Activated CD8-positive, alpha-beta memory T cell treated with anti-CD3 and anti-CD28 coated beads, Interleukin-2, amount 50 U/mL, for 48 hours (primary cell): Measurements from ENCODE around the gene CAPZA1.
"Not testable (repeated sequence)": the region's sequence is repeated elsewhere in the genome, so short reads cannot be mapped to it uniquely, and the experiment has no call there.

Experiments used
- DNase-seq: peaks from one replicate; pipeline ENCODE4 v3.0.0-alpha.2; 2020

Gene CAPZA1

GRCh38 chr1:112628516-112628915 lies 8.9 kb downstream of the CAPZA1 start:
- DNase-seq, result no peak

DNA sequence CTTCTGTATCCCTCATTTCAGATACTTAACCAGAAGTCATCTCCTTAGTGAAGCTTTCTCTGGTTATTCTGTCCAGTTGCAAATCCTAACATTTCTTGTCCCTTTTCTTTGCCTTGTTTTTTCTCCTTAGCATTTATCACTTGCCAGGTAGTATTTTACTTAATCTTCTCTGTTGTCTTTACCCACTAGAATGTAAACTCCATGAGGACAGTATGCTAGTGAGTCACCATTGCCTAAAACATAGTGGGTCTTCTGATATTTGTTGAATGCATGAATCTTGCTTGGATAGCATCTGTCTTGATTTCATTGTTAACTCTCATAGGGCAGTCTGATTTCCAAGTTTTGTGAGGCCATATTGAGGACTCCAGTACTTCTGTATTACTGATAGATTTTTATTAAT lies 9.6 kb downstream of the CAPZA1 start:
- no peak for DNase-seq

- no peak for DNase-seq
Measured at GRCh38 chr1:112633628-112634027, 14.0 kb downstream of the CAPZA1 start.

GRCh38 chr1:112634367-112634766 lies 14.7 kb downstream of the CAPZA1 start:
- no peak for DNase-seq

DNA sequence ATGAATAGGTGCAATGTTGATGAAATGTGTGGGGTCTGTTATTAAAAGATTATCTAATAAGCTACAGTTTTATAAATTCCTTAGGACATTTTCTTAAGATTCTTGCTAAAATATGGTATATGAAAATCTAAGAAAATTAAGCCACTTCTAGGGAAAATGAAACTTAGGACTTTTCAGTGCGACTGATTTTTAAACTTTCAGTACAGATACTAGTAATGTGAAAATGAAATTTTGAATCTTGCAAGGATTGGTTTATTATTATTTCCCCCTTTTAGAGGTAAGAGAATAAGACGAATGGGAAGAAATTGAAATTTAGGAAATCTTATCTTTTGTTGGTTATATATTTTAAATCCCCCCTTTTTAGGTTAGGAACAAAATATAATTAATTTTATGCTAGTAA lies 16.4 kb downstream of the CAPZA1 start:
- DNase-seq, result no peak

DNA sequence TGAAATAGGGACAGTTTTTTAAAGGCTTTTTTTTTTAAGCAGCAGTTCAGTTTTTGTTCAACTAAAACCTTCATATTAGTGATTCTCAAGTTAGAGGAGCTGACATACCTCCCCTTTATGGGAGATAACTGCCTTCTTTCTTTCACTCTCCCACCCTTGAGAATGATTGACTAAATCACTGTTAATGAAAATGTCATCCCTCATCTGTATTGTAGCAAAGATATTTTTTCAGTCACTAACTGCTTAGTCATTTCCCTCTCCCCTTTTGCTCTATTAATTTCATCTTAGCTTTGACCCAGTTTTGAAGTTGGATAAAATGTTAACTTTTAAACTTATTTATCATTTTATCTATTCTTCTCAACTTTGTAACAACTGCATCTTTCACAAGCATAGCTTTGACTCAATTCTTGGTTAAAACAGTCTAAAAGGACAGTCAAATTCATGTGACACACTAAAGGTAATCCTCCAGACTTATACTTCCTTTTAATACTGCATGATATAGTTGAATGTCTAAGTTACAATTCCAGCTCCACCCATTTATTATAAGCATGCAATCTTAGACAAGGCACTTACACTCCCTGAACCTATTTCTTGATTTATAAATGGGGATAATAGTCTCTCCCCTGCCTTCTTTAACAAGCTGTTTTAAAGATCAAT lies 17.1 kb downstream of the CAPZA1 start:
- no peak for DNase-seq

- DNase-seq, result no peak
Measured at GRCh38 chr1:112637254-112638109, 17.9 kb downstream of the CAPZA1 start.

GRCh38 chr1:112638110-112638428 lies 18.4 kb downstream of the CAPZA1 start:
- DNase-seq, result no peak

- DNase-seq, result not testable (repeated sequence)
Measured at GRCh38 chr1:112640437-112640836, 20.8 kb downstream of the CAPZA1 start.

GRCh38 chr1:112643080-112643479 lies 23.4 kb downstream of the CAPZA1 start:
- no peak for DNase-seq

- DNase-seq, result no peak
Measured at GRCh38 chr1:112646225-112646624, 26.6 kb downstream of the CAPZA1 start.

DNA sequence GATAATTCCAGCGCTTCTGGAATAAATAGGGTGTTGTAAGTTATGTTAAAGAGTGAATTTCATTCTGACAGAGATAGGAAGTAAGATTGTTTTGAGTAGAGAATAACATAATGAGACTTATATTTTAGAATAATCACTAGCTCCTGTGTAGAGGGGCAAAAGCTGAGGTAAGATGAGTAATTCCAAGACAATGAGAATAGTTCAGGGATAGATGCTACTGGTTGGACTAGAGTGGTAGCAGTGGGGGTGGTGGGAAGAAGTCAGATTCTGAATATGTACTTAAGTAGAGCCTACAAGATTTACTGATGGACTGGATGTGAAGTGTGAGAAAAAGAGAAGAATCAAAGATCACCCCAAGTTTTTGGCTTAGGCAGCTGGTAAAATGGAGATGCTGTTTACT lies 31.6 kb downstream of the CAPZA1 start:
- DNase-seq, result no peak

- DNase-seq, result no peak
Measured at GRCh38 chr1:112665857-112666256, 46.2 kb downstream of the CAPZA1 start.

DNA sequence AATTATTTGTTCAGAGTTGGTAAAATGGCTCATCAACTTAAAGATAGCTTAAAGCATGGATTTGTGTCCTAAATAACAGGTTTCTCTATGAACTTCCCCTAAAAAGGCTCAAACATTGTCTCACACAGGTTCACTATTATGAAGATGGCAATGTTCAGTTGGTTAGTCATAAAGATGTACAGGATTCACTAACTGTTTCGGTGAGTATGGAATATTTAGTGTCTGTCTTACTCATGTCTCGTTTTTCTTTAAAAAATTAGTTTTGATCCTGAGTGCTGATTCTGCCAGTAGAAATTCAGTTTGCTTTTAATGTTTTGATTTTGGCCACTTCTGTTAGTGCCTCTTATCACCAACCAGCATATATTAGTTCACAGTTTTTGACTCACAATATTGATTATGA lies 47.3 kb downstream of the CAPZA1 start:
- DNase-seq, result no peak

- no peak for DNase-seq
Measured at GRCh38 chr1:112672009-112672408, 52.4 kb downstream of the CAPZA1 start.

- DNase-seq, result no peak
Measured at GRCh38 chr1:112672842-112673241, 53.2 kb downstream of the CAPZA1 start.

DNA sequence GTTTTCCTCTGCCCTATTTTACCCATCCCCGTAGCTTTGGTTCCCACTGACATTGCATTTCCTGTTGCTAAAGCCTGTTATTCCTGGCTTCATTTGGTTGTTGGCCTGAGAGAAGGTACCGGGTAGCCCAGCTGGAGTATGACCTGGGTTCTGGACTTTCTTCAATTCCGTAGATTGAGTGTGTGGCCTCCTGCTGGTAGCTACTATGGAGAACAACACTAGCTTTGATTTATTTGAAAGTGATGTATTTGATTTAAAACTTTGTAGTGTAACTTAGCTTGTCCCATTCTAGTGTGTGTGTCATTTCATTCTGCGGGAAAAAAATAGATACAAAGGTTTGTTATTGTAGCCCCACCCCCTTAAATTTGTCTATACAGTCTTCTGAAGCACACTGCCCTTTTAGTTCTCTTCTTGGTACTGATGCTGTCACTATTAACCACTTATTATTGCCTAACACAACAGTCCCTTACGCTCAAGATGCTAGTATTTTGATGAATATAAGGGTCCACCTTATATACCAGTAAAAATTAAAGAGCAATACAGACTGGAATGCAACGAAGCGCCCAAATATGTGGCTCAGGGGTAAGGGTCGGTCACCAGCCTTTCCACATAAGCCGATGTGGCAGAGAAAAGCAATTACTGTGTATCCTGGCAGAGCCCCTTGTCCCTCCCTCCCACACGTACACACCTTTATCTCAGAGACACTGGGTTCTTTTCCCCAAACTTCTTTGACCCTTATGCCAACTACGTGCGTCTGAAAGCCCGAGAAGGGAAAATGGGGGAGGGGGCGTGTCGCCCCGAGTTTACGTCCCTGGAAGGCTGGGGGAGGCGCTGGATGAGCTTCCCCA lies 54.2 kb downstream of the CAPZA1 start:
- no peak for DNase-seq

DNA sequence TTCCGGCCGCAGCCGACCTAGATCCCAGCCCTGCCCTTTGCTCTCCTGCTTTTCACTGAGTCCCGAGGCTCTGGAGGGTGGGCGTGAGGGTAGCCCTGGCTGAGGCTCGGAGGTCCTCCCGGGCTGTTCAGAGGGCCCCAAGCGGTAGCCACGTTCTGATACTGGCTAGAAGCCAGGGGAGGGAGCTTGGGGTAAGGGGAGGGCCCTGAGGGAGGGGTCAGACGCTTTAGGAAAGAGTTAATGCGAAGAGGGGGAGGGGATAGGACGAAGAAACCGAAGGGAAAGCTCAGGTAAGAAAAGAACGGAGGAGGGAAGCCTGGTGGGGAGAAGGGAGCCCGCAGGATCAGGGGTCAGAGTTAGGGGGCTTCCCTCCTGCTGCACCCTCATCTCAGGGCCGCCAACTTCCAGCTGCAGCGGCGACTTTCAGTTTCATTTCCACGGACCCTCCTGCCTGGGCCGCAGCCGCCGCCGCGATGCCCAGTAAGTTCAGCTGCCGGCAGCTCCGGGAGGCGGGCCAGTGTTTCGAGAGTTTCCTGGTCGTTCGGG lies 54.9 kb downstream of the CAPZA1 start, which contains the start of gene MOV10:
Gene MOV10 (plus strand): TSS at position 220 of the 546 bp plus-strand sequence. CDS start 254 bp downstream, at position 474.
- DNase-seq, result peak; percentile 83

- peak; percentile 75 for DNase-seq
Measured at GRCh38 chr1:112674986-112675727, 55.5 kb downstream of the CAPZA1 start.

DNA sequence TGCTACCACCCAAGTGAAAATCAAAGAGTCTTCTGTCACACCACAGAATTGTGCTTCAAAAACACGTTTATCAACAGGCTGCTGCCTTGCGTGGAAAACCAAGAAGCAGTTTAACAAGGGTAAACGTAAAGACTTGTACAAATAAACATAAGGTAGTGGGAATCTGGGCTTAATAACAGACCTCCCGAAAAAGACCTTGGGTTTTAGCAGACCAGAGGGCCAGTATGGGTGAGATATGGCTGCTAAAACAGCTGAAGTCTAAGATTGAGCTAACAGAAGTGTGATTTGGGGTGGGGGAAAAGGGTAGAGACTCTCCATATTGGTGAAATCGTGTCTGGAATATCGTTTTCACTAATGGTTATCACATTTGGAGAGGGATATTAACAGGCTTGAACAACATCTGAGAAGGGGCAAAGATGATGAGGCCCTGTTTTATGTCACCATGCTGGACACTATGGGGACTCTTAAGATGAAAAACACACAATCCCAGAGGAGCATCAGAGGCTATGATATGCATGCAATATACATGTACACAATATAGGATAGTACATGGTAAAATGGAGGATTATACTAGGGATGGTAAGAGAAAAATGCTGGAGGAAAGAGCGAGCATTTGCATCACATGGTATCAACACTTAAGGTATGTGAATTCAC lies 56.2 kb downstream of the CAPZA1 start:
- DNase-seq, result no peak

- DNase-seq, result no peak
Measured at GRCh38 chr1:112676543-112676942, 56.9 kb downstream of the CAPZA1 start.

DNA sequence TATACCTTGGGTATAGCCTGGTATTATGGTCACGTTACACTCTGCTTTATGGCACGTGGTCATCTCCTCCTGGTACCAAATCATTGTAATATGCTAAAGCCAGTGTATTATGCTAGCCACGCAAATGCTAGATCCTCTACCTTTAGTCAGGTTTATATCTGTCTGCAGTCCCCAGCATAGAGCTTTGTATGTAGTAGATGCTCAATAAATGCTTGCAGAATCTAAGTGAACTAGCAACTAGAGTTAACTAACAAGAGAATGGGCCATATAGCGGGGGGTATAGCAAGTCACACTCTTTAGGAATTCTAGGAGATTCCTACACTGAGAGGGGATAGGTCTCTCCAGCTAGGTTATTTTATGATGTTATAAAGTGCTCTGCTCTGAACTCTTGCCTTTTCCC lies 57.9 kb downstream of the CAPZA1 start:
- DNase-seq, result no peak
